ENCODE data around the gene PWWP2B.
"Not testable (repeated sequence)": the region's sequence is repeated elsewhere in the genome, so short reads cannot be mapped to it uniquely, and the experiment has no call there.

PWWP2B gene

GRCh38 chr10:132382231-132382922, 14.6 kb upstream of the PWWP2B start:
- no peak for DNase-seq

- no peak for DNase-seq
Measured at GRCh38 chr10:132383101-132383500, 13.9 kb upstream of the PWWP2B start.

DNA sequence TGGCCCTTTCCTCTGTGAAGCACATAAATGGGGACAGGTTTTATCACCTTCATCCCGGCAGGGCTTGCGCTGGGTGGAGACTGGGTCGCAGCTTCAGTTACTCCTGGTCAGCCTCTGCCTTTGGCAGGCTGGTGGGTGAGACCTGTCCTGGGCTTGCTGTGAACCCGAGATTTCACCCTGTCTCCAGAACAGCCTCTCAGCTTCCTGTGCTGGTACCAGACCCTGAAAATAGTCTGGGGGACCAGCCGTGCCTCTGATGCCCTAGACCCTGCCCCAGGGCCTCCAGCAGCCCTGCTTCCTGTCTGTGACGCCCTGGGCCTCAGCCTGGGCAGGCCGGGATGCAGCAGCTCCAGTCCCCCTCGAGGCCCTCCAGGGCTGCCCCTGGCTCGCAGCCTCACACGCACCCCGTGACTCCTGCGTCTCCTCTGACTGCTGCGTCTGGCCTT, 13.2 kb upstream of the PWWP2B start:
- DNase-seq = no peak

DNA sequence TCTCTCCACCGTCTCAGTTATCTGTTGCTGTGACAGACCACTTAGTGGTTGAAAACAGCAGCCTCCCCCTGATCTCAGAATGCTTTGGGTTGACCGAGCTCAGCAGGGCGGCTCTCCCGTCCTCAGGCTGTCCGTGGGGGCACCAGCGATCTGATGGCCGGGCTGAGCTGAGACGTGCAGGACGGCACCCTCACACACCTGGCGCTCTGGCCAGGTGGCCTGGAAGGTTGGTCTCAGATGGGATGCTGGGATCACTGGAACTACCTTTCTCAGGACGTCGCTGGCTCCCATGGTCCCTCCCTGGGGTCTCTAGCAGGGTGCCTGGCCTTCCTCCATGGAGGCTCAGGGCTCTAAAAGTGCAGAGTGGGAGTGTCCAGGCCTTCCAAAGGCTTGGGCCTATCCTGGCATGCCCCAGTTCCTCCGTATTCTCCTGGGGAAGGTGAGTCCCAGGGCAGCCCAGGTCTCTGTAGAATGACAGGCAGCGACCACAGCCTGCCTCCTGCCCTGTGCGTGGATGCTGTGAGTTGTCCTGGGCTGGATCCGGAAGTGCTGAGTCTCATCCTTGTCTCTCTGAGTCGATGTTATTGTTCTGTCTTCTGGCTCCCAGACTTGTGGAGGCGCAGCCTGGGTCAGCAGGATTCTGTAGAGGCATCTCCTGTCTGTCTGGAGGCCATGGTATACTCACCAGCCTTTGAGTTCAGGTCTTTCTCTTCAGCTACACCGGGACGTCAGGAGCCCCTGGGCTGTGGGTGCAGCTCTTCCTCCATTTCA, 12.2 kb upstream of the PWWP2B start:
- no peak for DNase-seq

DNA sequence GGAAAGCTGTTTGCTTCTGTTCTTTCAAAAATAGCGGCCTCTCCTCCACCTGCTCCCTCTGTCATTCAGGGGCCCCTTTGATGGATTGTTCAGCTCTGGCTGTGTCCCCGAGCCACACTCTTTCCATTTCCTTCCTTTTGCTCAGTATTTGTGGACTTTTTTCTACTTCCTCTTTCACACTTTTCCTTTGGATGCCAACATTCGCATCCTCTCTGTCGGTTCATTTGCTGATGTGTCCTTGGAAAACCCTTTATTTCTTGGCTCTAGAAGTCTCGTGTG, 11.7 kb upstream of the PWWP2B start:
- DNase-seq = no peak

DNA sequence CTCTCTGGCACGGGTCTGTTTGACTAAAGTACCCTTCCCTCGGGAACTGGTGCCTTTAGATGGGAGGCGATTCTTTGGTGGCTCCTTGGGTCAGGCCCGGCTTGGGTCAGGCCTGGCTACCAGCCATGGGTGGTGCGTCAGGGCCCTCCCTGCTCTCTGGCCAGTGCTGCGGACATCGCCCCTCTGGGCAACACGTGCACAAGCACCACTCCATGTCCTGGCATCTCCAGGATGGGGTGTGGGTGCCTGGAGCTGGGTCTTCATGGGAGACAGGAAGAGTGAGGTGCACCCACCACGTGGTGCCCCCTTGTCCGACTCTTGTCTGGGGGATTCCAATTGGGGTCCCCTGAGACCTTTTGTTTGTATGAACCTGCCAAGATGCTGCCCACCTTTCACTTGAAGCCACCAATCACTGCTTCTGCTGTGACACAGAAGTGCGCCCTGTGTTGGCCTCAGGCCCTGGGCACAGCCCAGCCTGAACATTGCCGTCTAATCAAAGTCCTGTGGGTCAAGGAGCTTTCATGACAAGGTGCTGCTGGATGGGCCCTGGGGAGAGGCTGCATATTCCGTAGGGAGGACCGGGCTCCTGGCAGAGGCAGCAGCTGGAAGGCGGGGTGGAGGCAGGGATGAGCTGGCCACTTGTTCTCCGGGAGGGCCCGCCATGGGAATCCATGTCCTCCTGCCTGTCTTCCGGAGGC, 11.1 kb upstream of the PWWP2B start:
- DNase-seq = no peak

GRCh38 chr10:132386419-132386831, 10.6 kb upstream of the PWWP2B start:
- no peak for DNase-seq

DNA sequence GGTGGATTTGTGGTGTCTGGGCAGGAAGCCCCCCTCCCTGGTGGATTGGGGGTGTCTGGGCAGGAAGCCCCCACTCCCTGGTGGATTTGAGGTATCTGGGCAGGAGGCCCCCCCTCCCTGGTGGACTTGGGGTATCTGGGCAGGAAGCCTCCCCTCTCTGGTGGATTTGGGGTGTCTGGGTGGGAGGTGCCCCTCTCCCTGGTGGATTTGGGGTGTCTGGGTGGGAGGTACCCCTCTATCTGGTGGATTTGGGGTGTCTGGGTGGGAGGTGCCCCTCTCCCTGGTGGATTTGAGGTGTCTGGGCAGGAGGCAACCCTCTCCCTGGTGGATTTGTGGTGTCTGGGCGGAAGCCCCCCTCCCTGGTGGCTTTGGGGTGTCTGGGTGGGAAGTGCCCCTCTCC, 10.1 kb upstream of the PWWP2B start:
- DNase-seq = not testable (repeated sequence)

DNA sequence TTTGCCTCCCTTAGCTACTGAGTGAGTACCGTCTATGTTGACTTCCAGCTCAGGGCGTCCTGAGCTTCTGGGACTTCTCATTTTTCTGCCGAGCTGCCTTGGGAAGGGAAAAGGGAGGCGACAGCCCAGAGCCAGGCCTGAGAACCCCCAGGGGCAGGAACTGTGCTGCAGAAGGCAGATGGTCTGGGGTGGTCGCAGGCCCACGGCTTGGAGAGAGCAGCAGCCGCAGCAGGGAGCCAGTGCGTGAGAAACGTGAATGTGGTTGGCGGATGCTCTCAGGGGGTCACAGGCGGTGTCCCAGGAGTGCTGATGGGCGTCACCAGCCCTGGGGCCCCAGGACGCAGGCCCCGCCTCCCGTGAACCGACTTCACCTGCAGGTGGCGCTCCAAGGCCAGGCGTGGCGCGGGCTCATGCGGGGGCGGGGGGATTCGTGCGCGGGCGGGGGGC, 9.2 kb upstream of the PWWP2B start:
- peak in 3 of 4 experiments; percentile 33 to 82 (median 70) for DNase-seq

GRCh38 chr10:132388891-132389432, 8.0 kb upstream of the PWWP2B start:
- DNase-seq = no peak

DNA sequence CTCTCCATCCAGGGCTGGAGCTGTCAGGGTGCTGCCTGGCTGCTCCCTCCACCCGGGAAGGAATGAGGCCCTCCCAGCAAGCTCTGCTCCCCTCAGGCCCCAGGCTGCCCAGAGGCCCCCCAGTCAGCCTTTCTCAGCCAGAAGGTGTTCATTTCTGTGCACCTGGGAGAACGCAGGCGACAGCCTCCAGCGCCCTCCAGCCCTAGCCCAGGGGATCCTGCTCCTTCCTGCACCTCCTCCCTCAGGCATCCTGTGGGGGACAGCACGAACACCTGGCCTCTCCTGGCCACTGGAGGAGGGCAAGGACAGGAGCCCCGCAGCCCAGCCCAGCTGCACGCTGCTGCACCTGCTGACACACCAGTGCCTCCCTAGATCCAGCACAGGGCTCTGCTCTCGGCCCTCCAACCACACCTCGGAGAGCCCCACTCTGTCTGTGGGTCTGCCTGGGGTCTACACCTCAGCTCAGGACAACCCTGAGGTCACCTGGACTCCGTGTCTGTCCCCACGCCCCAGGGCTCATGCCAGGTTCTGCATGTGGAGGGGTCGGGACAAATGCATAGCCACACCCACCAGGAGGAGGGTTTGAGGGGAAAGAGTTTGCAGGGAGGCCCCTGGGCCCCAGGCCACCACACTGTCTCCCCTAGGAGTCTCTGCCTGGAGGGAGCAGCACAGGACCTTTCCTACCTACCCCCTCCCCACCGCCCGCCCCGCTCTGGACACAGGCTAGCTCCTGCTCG, 7.4 kb upstream of the PWWP2B start:
- DNase-seq = no peak

- no peak for DNase-seq
Measured at GRCh38 chr10:132390170-132390920, 6.7 kb upstream of the PWWP2B start.

- DNase-seq = no peak
Measured at GRCh38 chr10:132390921-132391675, 5.9 kb upstream of the PWWP2B start.

DNA sequence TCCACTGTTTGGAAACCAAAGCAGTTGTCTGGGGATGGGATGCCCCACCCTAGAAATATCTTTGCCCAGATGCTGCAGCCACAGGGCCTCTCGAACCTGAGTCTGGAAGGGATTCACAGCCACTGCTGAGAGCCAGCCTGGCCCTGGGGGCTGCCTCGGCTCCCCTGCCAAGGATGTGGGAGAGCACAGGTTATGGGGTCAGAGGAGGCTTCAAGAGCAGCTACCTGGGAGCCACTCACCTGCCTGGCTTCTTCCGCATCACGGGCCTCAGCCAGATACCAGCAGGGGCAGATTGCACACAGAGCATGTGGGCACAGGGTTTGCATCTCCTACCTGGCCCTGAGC, 5.4 kb upstream of the PWWP2B start:
- no peak for DNase-seq

DNA sequence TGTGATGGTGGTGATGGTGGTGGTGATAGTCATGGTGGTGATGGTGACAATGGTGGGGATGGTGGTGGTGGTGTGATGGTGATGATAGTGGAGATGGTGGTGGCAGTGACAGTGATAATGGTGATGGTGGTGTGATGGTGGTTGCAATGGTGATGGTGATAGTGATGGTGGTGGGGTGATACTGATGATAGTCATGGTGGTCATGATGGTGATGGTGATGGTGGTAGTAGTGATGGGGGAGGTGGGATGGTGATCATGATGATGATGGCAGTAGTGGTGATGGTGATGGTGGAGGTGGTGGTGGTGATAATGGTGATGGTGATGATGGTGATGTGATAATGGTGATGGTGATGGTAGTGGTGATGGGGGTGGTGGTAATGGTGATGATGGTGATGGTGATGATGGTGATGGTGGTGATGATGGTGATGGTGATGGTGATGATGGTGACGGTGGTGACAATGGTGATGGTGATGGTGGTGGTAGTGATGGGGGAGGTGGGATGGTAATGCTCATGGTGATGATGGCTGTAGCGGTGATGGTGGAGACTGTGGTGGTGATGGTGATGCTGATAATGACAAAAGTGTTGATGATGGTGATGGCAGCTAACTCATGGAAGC, 4.7 kb upstream of the PWWP2B start:
- DNase-seq = no peak

DNA sequence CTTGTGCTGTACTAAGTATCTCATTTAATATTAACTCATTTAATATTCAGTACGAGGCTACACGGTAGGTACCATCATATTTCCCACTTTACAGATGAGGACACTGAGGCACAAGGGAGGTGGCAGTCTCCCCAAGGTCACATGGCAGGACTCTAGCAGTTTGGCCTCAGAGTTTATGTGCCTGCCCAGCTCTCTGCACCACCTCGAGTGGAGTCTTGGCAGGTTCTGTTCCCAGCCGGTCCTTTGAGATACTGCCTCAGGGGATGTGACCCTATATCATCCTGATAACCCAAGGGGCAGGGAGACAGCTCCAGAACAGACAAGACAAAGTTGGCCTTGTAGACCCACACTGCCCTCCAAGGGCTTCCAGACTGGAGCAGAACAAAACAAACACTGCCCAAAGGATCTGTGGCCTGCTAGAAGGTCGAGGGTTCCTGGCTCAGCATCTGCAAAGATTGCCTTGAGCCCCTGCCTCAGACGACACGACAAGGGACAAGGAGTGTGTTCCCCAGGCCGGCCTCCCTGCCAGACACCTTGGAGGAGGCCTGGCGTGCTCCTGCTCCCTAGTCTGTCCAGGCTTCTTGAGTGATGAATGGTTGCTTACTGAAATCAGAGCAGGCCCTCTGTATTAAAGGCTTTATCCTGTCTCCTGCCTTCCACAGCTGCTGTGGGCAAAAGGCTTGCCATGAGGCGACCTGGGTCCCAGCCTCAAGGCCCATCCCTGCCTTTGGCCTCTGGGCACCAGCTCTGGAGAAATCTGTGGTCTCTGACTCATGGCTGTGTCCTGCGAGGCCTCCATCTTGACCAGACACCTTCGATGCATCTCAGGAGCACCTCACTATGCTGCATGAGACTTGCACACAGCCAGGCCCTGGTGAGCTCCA, 3.9 kb upstream of the PWWP2B start:
- DNase-seq = no peak

DNA sequence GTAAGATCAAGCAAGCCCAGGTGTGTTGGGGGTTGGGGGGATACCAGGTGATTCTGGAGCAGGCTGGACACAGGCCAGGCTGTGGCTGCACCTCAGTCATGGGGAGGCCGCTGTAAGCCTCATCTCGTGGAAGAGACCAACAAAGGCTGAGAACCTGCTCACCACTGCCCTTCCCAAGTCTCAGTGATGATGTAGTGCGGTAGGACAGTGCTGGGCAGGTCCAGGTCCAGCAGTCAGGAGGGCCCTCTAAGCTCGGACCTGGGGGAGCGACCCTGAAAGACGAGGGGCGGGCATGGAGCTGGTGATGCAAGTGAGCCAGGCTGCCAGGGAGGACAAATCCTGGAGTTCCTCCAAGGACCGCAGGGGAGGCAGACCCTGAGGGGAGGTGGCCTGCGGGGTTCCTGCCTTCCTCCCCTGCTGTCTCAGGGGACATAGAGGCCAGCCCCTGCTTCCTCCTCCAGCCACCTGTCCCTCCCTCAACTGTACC, 3.3 kb upstream of the PWWP2B start:
- no peak for DNase-seq

DNA sequence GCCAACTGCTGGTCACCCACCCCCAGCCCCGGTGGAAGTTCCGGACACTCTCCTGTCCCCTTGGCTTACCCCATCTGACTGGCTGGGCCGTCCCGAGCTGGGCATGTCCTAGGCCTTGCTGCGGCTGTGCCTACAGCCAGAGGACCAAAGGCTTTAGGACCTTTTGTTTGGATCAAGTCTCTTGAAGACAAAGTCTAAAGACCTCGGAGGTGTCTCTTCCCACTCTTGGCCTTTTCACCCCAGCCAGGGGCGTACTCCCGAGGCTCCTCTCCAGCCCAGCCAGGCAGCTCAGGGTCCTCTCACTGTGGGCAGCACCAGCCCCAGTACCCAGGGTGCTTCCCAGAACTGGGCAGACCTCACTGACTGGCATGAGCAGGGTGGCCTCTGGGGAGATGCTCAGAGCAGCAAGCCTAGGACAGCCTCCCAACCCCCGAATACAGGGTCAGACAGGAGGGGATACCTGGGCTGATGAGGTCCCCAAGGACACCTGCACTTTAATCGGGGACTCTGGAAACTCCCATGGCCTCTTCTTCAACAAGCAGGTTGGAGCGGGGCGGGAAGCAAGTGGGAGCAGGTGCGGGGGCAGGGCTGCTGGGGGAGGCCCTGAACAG, 2.7 kb upstream of the PWWP2B start:
- no peak for DNase-seq

GRCh38 chr10:132394936-132395703, 1.9 kb upstream of the PWWP2B start:
- DNase-seq = no peak
